ENCODE results near the gene MGST3.
"Not testable (repeated sequence)": the region's sequence is repeated elsewhere in the genome, so short reads cannot be mapped to it uniquely, and the experiment has no call there.

Gene MGST3

DNA sequence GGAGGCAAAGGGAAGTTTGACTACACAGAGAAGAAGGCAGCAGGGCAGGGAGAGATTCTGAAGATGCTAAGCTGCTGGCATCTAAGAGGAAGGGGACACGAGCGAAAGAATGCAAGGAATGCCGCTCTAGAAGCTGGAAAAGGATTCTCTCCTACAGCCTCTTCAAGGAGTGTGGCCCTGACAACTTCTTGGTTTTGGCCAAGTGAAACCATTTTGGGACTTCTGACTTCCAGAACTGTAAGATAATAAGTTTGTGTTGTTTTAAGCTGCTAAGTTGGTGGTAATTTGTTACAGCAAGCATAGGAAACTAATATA, 28.5 kb downstream of the MGST3 start:
- DNase-seq = peak; percentile 72

DNA sequence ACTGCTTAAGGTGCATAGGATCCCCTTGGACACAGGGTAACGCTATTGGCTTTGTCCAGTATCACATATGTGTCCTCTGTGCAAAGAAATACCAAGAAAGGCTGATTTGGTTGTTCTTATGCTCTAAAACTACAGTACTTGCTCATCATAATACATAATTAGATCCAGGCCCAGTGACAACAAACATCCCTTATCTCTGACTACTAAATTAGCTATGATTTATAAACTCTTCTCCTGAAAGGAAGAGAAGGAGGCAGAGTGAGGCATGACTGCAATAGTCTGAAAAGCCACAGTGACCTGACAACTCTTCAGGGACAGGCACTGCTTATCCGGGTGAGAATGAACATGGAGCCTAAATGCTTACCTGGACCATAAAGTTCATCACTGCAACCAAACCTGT, 30.7 kb downstream of the MGST3 start:
- no peak for DNase-seq

DNA sequence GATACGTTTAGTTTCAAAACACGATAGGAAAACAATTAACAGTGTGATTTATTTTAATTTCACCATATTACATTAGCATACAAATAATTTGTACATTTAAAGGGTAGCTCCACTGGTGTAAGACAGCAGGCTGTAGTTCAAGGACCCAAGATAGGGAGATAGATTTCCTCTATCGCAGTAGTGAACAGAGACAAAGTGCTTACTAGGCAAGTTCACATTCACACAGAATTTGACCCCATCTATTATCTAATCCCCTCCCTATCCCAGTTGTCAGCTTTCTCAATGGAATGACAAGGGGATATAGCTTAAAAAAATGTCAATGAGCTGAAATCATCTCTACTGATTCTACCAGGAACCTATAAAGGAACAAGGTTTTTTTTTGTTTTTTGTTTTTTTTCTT, 31.2 kb downstream of the MGST3 start:
- DNase-seq = no peak

DNA sequence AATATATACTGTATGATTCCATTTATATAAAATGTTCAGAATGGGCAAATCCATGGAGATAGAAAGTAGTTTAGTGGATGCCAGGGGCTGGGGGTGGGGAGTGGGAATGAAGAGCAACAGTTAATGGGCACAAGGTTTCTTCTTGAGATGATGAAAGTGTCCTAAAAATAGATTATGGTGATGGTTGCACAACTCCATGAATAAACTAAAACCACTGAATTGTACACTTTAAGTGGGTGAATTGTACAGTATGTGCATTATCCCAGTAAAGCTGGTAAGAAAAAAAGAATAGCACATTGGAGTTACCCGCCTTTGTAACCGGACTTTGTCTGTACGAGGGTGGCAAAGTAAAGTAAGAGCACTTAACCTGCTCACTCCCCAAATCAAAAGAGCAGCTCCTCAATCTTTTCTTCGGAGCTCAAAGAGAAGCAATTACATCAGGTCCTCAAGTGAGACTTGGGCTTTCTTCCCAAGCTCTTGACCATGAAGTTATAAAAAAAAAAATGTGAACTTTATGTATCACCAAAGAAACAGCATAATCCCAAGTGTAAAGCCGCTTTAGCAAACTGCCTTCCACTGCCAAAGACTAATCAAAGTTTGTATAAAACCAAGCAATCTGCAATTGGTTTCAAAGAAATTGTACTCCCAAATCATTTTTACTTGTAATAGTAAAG, 35.3 kb downstream of the MGST3 start:
- DNase-seq = no peak

DNA sequence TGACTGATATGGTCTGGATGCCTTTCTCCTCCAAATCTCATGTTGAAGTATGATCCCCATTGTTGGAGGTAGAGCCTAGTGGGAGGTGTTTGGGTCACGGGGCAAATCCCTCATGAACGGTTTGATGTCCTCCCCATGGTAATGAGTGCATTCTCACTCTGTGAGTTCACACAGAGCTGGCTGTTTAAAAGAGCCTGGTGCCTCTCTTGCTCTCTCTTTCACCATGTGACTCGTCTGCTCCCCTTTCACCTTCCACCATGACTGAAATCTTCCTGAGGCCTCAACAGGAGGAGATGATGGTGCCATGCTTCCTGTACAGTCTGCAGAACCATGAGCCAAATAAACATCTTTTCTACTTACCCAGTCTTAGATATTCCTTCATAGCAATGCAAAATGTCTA, 37.1 kb downstream of the MGST3 start:
- no peak for DNase-seq

DNA sequence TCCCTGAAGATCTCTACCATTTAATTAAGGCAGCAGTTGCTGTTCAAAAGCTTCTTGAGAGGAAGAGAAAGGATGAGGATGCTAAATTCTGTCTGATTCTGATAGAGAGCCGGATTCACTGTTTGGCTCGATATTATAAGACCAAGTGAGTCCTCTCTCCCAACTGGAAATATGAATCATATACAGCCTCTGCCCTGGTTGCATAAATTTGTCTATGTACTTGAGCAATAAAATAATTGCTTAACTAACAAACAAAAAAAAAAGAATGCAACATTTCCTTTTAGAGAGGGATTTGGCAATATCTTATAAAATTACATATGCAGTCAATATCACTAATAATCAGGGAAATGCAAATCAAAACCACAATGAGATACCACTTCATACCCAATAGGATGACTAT, 40.5 kb downstream of the MGST3 start:
- no peak for DNase-seq

DNA sequence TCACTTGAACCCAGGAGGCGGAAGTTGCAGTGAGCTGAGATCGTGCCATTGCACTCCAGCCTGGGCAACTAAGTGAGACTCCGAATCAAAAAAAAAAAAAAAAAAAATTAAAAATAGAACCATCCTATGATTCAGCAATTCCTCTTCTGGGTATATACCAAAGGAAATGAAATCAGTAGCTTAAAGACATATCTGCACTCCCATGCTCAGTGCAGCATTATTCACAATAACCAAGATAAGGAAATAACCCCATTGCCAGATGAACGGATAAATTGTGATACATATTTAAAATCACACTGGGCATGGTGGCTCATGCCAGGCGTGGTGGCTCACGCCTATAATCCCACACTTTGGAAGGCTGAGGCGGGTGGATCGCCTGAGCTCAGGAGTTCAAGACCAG, 43.6 kb downstream of the MGST3 start:
- DNase-seq = no peak

DNA sequence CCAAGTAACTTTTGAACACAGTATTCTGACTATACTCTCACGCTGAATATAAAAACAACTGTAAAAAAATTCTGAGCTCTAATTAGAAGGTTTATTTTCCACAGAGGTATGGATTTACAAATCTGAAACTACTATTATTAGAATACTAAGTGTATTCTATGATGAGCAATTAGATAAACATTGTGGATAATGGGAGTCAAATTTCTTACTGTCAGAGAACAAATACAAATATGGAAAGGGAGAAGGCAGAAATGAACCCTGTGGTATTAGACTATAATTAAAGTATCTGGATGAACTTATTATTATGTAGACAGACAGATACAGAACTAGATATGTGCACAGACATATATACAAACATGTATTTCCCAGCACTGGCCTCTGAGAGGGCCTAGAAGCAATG, 44.8 kb downstream of the MGST3 start:
- no peak for DNase-seq

DNA sequence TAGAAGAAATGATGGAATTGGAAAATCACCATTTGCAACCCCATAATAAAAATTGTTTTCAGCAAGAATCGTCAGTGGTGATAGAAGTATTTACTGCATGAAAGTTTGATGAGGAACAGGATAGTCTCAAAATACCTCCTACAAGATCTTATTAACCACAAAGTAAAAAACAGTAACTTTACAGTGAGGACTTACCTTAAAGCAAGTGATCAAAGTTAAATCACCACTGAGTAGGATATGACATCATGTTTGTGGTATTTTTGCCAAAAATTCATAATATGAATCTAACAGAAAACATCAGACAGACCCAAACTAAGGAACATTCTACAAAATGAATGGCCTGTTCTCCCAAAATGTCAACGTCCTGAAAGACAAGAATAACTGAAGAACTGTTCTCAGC, 47.5 kb downstream of the MGST3 start:
- DNase-seq = no peak

DNA sequence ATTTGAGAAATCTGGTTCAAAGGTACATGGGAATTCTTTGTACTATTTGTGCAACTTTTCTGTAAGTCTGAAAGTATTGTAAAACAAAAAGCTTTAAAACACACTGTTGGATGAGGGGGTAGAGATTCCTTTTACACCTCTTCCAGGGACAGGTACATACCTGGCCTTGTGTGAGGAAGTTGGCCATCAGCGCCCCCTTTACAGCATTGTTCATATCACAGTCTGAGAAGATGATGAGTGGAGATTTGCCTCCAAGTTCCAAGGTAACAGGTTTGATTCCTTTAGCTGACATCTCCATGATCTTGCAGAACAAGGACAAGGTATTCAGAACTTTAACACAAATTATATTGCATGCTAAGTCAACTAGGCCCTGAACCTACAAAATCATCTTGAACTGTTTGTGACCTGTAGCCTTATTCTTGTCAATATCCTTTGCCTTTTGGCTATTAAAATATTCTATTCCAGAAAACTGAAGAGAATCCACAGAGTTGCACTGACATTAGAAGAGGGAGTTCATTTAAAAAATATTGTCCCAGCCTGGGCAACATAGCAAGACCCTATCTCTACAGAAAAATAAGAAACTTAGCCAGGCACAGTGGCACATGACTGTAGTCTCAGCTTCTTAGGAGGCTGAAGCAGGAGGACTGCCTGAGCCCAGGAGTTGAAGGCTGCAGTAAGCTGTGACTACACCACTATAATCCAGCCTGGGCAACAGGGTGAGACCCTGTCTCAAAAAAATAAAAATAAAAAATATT, 48.4 kb downstream of the MGST3 start:
- DNase-seq = no peak

DNA sequence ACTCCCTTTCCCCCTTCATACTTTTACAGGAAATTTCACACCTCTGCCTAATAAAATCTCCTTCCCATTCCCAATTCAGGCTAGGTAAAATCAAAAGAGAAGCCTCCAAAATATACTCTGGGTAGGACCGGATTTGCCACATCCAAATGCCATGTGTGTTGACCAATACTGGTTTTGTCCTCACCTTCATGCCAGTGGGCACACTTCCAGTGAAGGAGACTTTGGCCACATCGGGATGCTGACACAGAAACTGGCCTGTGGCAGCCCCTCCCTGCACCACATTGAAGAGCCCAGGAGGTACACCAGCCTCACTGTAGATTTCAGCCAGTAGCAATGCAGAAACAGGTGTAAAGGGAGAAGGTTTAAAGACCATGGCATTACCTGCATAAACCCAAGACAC, 49.3 kb downstream of the MGST3 start:
- DNase-seq = no peak

DNA sequence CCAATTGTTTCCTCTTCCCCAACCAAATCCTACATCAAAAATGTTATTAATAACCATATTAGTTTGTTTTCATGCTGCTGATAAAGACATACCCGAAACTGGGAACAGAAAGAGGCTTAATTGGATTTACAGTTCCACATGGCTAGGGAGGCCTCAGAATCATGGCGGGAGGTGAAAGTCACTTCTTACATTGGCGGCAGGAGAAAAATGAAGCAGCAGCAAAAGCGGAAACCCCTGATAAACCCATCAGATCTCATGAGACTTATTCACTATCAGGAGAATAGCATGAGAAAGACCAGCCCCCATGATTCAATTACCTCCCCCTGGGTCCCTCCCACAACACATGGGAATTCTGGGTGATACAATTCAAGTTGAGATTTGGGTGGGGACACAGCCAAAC, 49.7 kb downstream of the MGST3 start:
- DNase-seq = not testable (repeated sequence)

DNA sequence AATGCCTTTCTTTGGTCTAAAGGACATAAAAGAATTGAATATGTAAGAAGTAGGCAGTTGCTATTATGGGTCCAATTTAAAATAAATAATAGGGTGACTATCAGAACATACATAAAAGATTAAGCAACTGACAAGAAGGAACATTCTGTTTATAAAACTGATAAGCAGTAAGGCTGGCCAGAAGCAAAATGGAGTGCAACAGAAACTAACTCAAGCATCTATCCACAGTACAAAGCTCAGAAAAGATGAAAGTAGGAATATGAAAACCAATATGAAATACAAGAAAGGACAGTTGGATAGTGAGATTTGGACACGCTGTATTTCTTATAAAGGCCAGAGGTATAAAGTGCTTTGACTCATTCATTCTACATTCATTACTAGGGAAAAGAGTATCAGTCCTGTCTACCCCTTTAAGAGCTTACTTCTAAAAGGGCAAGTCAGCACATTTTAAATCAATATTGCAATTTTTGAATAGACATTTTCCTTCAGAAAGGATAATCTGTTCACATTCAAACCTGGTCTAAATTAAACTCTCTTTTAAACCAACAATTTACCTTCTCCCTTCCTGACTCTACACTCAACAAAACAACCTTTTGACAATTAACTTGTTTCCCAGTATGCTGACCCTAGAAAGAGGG, 52.9 kb downstream of the MGST3 start:
- DNase-seq = no peak

DNA sequence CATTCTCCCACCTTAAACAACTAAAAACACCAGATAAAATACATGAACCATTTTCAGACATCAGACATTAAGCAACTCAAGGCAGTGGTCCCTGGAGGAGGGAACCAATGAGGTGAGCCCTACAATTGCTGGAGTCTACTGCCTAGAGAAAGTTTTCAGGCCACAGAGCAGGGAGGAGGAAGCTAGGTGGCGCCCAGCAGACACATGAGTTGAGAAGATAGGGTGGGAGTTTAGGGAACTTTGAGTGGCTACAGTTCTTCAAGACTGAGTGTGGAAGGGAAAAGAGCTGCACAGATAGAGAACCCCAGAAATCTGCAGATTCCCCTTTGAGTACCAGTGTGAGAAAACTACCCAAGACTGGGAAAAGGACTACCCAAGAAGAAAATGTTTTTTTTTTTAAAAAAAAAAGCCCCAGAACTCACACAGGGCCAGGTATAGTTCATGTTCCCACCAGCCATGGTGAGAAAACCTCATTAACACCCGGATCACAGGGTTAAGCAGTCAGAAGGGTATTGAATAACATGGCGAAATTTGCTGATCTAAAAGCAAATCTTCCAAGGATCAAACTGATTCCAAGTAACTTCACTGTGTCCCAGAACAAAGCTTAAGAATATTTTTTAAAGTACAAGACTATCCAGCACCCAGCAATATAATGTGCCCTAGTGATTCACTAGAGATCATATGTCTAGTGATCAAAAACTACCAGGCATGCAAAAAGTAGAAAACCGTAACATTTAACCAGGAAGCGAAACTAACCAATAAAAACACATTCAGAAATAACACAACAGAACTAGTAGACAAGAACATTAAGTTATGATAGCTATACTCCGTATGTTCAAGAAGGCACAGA, 55.3 kb downstream of the MGST3 start:
- DNase-seq = no peak

DNA sequence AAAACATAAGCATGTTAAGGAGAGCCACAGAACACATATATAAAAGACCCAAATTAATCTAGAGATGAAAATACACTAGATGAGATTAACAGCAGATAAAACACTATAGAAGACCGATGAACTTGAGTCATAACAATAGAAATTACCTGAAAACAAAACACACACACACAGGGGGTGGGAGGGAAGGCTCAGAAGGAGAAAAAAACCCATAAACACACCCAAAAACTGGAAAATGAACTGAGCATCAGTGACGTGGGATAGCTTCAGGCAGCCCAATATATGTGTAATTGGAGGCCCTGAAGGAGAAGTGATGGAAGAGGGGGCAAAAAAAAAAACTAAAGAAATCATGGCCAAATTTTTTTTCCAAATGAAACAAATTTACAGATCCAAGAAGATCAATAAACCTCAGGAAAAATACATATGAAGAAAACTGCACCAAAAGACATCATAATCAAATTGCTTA, 56.0 kb downstream of the MGST3 start:
- DNase-seq = no peak

DNA sequence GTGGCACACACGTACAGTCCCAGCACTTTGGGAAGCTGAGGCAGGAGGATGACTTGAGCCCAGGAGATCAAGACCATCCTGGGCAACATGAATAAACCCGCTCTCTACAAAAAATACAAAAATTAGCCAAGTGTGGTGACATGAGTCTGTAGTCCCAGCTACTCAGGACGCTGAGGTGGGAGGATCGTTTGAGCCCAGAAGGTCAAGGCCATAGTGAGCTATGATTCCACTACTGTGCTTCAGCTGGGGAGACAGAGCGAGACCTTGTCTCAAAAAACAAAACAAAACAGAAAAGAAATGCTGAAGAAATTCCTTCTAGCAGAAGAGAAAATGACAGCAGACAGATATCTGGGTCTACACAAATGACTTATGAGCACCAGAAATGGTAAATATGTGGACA, 57.0 kb downstream of the MGST3 start:
- no peak for DNase-seq

DNA sequence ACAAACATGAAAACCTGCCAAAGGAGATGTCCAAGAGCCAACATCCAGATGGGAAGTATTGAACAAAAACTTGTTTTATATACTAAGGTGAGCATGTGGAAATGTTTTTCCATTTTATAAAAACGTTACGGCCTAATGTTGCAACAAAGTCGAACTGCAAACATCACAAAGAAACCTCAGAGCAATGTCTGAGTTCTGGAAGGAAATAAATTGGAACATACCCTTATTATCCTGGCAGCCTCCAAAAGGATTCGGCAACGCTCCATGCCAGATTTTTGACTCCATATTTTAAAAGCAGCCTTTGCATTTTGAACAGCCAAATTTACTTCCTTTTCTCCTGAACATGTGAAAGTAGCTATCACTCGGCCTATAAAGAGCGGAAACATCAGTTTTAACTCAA, 64.0 kb downstream of the MGST3 start:
- no peak for DNase-seq

DNA sequence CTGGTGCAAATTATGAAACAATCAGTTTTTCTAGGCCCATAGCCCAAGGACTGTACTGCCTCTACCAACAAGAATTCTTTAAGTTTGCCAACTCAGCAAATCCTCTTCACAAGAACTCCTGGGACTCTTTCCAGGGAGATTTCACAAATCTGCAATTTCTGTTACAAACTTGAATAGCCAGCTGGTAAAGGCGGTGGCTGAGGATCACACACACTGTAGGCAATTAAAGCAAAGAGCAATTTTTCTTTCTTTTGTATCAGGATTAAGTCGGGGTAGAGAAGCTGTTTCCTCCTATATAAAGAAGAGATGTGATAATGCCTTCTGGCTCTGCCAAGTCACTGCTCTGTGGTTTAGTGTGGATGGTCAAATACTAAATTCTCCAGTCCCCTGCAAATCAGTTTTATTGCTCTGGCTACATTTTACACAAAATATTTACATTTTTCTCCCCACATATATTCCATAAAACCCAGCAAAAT, 65.6 kb downstream of the MGST3 start:
- DNase-seq = no peak

DNA sequence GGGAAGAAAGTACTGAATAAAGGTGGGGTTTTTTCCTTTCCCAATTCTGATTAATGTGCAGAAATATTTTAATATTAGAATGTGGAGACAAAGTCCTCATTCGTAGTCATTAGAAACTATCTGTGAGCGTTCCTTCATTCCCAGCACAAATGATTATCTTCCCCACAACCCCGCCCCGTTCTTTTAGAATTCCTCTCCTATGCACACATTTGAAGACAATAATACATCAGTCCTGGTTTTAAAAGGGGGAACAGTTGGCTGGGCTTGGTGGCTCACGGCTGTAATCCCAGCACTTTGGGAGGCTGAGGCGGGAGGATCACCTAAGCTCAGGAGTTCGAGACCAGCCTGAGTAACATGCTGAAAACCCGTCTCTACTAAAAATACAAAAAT, 66.5 kb downstream of the MGST3 start:
- no peak for DNase-seq

DNA sequence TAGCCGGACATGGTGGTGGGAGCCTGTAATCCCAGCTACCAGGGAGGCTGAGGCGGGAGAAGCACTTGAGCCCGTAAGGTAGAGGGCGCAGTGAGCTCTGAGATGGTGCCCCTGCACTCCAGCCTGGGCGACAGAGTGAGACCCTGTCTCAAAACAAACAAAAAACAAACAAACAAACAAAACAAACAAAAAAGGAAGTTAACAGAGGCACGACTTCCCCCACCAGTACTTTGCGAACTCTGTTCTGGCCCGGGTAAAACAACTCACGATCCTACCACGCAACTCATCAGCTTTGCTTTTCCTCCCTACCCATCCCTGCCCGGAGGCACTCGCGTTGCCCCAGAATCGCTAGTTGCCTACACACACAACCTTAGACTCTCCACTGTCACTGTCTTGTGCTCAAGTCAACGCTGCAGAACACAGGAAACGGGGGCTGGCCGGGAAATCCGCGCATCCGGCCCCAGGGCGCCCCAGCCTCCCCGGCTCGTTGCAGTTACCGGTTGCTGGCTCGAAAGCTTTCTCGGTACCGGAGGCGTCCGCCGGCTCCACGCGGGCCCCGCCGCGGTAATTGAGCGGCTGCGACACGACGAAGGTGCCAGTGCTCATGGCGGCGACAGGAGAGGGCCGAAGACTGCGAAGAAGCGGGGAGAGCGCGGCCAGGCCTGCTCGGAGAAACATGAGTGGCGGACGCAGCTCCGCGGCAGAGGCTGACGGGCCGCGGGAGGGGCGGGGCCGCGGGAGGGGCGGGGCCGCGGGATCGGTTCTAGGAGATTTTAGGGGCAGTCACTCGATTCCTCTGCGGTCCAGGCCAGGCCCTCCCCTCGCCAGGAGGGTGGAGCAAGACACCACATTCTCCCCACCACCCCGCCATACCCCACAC, 67.1 kb downstream of the MGST3 start, which contains the start of gene ALDH9A1:
Gene ALDH9A1 (minus strand): TSS at position 682 of the 880 bp plus-strand sequence. CDS start 4 bp downstream, at position 678.
- peak; percentile 97 for DNase-seq

DNA sequence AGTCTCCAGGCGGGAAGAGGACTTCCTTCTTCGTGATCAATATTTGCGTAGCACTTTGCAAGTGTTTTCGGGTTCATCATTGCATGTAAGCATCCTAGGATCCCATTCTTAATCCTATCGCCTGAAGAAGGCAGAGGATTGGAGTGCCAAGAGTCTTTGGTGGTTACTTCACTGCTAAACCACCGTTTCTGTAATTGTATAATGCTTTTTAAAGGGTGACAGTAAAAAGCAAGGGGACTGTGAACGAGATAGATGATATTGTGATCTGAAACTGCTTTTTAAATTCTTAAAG, 67.7 kb downstream of the MGST3 start:
- no peak for DNase-seq

DNA sequence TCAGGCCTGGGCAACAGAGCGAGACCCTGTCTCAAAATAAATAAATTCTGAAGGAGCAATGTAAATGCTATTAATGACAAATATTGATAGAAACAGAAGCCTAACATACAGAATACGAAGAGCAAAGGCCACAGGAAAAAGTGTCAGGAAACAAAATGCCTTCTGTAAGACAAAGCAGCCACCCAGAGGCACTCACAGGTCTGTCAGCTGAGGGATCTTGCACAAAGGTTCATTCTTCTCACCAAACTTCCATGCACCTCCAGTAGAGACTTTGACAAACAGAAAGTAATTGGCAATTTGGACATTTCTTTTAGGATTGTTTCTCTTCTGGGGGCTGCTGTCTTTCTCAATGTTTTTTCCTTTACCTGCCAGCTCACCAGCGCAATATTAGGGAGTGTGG, 68.5 kb downstream of the MGST3 start:
- no peak for DNase-seq
